Measurements from ENCODE around the gene BCHE.

The BCHE gene

GRCh38 chr3:165749821-165750220 is 87.4 kb downstream of the BCHE start:
- no peak for DNase-seq (ENCODE audit: low spot score)

GRCh38 chr3:165749241-165749640 is 88.0 kb downstream of the BCHE start:
- no peak for DNase-seq (ENCODE audit: low spot score)

GRCh38 chr3:165748094-165748493 is 89.1 kb downstream of the BCHE start:
- no peak for DNase-seq (ENCODE audit: low spot score)

GRCh38 chr3:165746874-165747273 is 90.3 kb downstream of the BCHE start:
- DNase-seq (ENCODE audit: low spot score), result no peak

- DNase-seq (ENCODE audit: low spot score), result peak; percentile 14
Observed at GRCh38 chr3:165744025-165744424, 93.2 kb downstream of the BCHE start.

GRCh38 chr3:165742351-165742750 is 94.9 kb downstream of the BCHE start:
- no peak for DNase-seq (ENCODE audit: low spot score)

- no peak for DNase-seq (ENCODE audit: low spot score)
Observed at GRCh38 chr3:165729756-165730155, 107.5 kb downstream of the BCHE start.

- no peak for DNase-seq (ENCODE audit: low spot score)
Observed at GRCh38 chr3:165728924-165729323, 108.3 kb downstream of the BCHE start.

GRCh38 chr3:165725296-165725695 is 111.9 kb downstream of the BCHE start:
- no peak for DNase-seq (ENCODE audit: low spot score)
